Central memory CD8-positive, alpha-beta T cell (primary cell): ENCODE results near the gene LIMK2.

ENCODE experiments used
- ATAC-seq: fragments of 150-1000 bp; cut with Tn5 transposase; replicated peaks from 2 replicates; pipeline ENCODE4 v1.10.0; 2022; ENCODE audit warnings: mild to moderate bottlenecking, moderate FRiP score, moderate number of reproducible peaks; ENCODE audit not compliant: poor library complexity, severe bottlenecking; ENCODE audit errors: extremely low read depth
- DNase-seq, 2 donors: peaks; one replicate each; pipeline ENCODE4 v3.0.0; 2021; ENCODE audit warnings: low spot score in 2 of 2
- H3K27ac Mint-ChIP-seq: one replicate; pipeline ENCODE4 v1.8.0; 2022; ENCODE audit warnings: low read depth, mild to moderate bottlenecking, moderate library complexity, mixed read lengths
- H3K27me3 Mint-ChIP-seq: one replicate; pipeline ENCODE4 v1.8.0; 2022; ENCODE audit warnings: mixed read lengths
- H3K36me3 Mint-ChIP-seq: one replicate; pipeline ENCODE4 v1.8.0; 2022; ENCODE audit warnings: mild to moderate bottlenecking, moderate library complexity, mixed read lengths; ENCODE audit not compliant: insufficient read depth
- H3K4me1 Mint-ChIP-seq: one replicate; pipeline ENCODE4 v1.8.0; 2022; ENCODE audit warnings: mixed read lengths
- H3K4me3 Mint-ChIP-seq: one replicate; pipeline ENCODE4 v1.8.0; 2022; ENCODE audit warnings: mild to moderate bottlenecking, moderate library complexity, mixed read lengths
- H3K9me3 Mint-ChIP-seq: one replicate; pipeline ENCODE4 v1.8.0; 2022; ENCODE audit warnings: mixed read lengths

LIMK2 gene

GRCh38 chr22:31327806-31328543, 115.9 kb downstream of the LIMK2 start:
- Mint-ChIP-seq H3K4me3 (no peak overlapping the region), H3K9me3 (no peaks in the 10 kb centered on the region), H3K27me3 (no peaks in the 10 kb centered on the region), H3K27ac (no peak overlapping the region), H3K4me1 (peaks cover 6% of the 10 kb centered on the region), H3K36me3 (peaks cover 59% of the 10 kb centered on the region)
- ATAC-seq: no peak
- no peak for DNase-seq

- DNase-seq (no peak), ATAC-seq (no peak)
- Mint-ChIP-seq H3K9me3 (no peaks in the 10 kb centered on the region), H3K27me3 (no peaks in the 10 kb centered on the region), H3K4me3 (no peak overlapping the region), H3K4me1 (peaks cover 8% of the 10 kb centered on the region), H3K27ac (no peak overlapping the region), H3K36me3 (peaks cover 60% of the 10 kb centered on the region)
Observed at GRCh38 chr22:31328544-31328960, 116.5 kb downstream of the LIMK2 start.

- no peaks in the 10 kb centered on the region for H3K9me3 Mint-ChIP-seq
- no peaks in the 10 kb centered on the region for H3K27me3 Mint-ChIP-seq
- H3K27ac Mint-ChIP-seq: no peak overlapping the region
- ATAC-seq (no peak), DNase-seq (no peak)
- peaks cover 59% of the 10 kb centered on the region for H3K36me3 Mint-ChIP-seq
- H3K4me1 Mint-ChIP-seq: peaks cover 13% of the 10 kb centered on the region
- no peak overlapping the region for H3K4me3 Mint-ChIP-seq
Observed at GRCh38 chr22:31329029-31329428, 116.9 kb downstream of the LIMK2 start.
